ENCODE results near the gene PYGB. TPM values are rescaled to one million over a fixed set of nuclear protein-coding genes. Genes with fewer than 3 reads are reported as not detected.

Gene PYGB
- total RNA-seq, 1 experiment from 2014 or later = 188 TPM

GRCh38 chr20:25270829-25271251, 23.0 kb downstream of the PYGB start:
- H4K20me1 ChIP-seq (ENCODE audit: insufficient read depth, low read depth, low read length) = peaks cover 41% of the 10 kb centered on the region
- no peak overlapping the region for H3K27ac ChIP-seq (ENCODE audit: low read length)
- H3K79me2 ChIP-seq (ENCODE audit: low read length) = peaks cover 64% of the 10 kb centered on the region
- H3K4me3 ChIP-seq (ENCODE audit: low read length) = no peak overlapping the region
- H3K9me2 ChIP-seq (replicated peaks; ENCODE audit: insufficient read depth, low read length) = no peaks in the 10 kb centered on the region
- H2AFZ ChIP-seq (ENCODE audit: low read length) = no peak overlapping the region
- peaks cover 61% of the 10 kb centered on the region for H3K36me3 ChIP-seq (ENCODE audit: insufficient read depth, low read length)
- H3K4me2 ChIP-seq (ENCODE audit: low read depth, low read length, poor library complexity, severe bottlenecking) = no peak overlapping the region
- H3K4me1 ChIP-seq (ENCODE audit: low read length) = peaks cover 3% of the 10 kb centered on the region; the same call in 1 of the 2 replicates
- no peaks in the 10 kb centered on the region for H3K9me3 ChIP-seq (ENCODE audit: low read length)
- H3K9ac ChIP-seq (ENCODE audit: low read length) = no peak overlapping the region
- no peaks in the 10 kb centered on the region for H3K27me3 ChIP-seq (ENCODE audit: low read length)
- DNase-seq = no peak

- Histone ChIP-seq H3K79me2 (ENCODE audit: low read length) (peaks cover 56% of the 10 kb centered on the region), H3K4me2 (ENCODE audit: low read depth, low read length, poor library complexity, severe bottlenecking) (no peak overlapping the region), H3K27ac (ENCODE audit: low read length) (no peak overlapping the region), H3K9me2 (replicated peaks; ENCODE audit: insufficient read depth, low read length) (no peaks in the 10 kb centered on the region), H2AFZ (ENCODE audit: low read length) (no peak overlapping the region), H3K4me1 (ENCODE audit: low read length) (no peaks in the 10 kb centered on the region; the same call in 1 of the 2 replicates), H3K27me3 (ENCODE audit: low read length) (no peaks in the 10 kb centered on the region), H3K4me3 (ENCODE audit: low read length) (no peak overlapping the region), H3K9ac (ENCODE audit: low read length) (no peak overlapping the region), H3K9me3 (ENCODE audit: low read length) (no peaks in the 10 kb centered on the region), H4K20me1 (ENCODE audit: insufficient read depth, low read depth, low read length) (peaks cover 47% of the 10 kb centered on the region), H3K36me3 (ENCODE audit: insufficient read depth, low read length) (peaks cover 61% of the 10 kb centered on the region)
- DNase-seq = no peak
Observed at GRCh38 chr20:25271486-25272222, 23.8 kb downstream of the PYGB start.

GRCh38 chr20:25272223-25273000, 24.5 kb downstream of the PYGB start:
- Histone ChIP-seq H3K9me3 (ENCODE audit: low read length) (no peaks in the 10 kb centered on the region), H2AFZ (ENCODE audit: low read length) (no peak overlapping the region), H3K9me2 (replicated peaks; ENCODE audit: insufficient read depth, low read length) (no peaks in the 10 kb centered on the region), H3K4me2 (ENCODE audit: low read depth, low read length, poor library complexity, severe bottlenecking) (no peak overlapping the region), H3K4me3 (ENCODE audit: low read length) (no peak overlapping the region), H3K27ac (ENCODE audit: low read length) (no peak overlapping the region), H3K4me1 (ENCODE audit: low read length) (no peaks in the 10 kb centered on the region), H4K20me1 (ENCODE audit: insufficient read depth, low read depth, low read length) (peaks cover 53% of the 10 kb centered on the region), H3K27me3 (ENCODE audit: low read length) (no peaks in the 10 kb centered on the region), H3K79me2 (ENCODE audit: low read length) (peaks cover 48% of the 10 kb centered on the region), H3K9ac (ENCODE audit: low read length) (no peak overlapping the region), H3K36me3 (ENCODE audit: insufficient read depth, low read length) (peaks cover 58% of the 10 kb centered on the region)
- DNase-seq = no peak

GRCh38 chr20:25273046-25273445, 25.2 kb downstream of the PYGB start:
- Histone ChIP-seq H3K4me1 (ENCODE audit: low read length) (no peaks in the 10 kb centered on the region), H4K20me1 (ENCODE audit: insufficient read depth, low read depth, low read length) (peaks cover 57% of the 10 kb centered on the region), H3K9me3 (ENCODE audit: low read length) (no peaks in the 10 kb centered on the region), H3K9ac (ENCODE audit: low read length) (no peak overlapping the region), H3K4me3 (ENCODE audit: low read length) (no peak overlapping the region), H3K27me3 (ENCODE audit: low read length) (no peaks in the 10 kb centered on the region), H3K4me2 (ENCODE audit: low read depth, low read length, poor library complexity, severe bottlenecking) (no peak overlapping the region), H3K9me2 (replicated peaks; ENCODE audit: insufficient read depth, low read length) (no peaks in the 10 kb centered on the region), H3K79me2 (ENCODE audit: low read length) (peaks cover 44% of the 10 kb centered on the region), H3K27ac (ENCODE audit: low read length) (no peak overlapping the region), H2AFZ (ENCODE audit: low read length) (no peak overlapping the region), H3K36me3 (ENCODE audit: insufficient read depth, low read length) (peaks cover 63% of the 10 kb centered on the region)
- DNase-seq = no peak

GRCh38 chr20:25273541-25274358, 25.9 kb downstream of the PYGB start:
- peaks cover 58% of the 10 kb centered on the region for H4K20me1 ChIP-seq (ENCODE audit: insufficient read depth, low read depth, low read length)
- H3K27me3 ChIP-seq (ENCODE audit: low read length) = no peaks in the 10 kb centered on the region
- no peaks in the 10 kb centered on the region for H3K9me3 ChIP-seq (ENCODE audit: low read length)
- H3K4me2 ChIP-seq (ENCODE audit: low read depth, low read length, poor library complexity, severe bottlenecking) = no peak overlapping the region
- peaks cover 59% of the 10 kb centered on the region for H3K36me3 ChIP-seq (ENCODE audit: insufficient read depth, low read length)
- no peak overlapping the region for H3K4me3 ChIP-seq (ENCODE audit: low read length)
- no peak overlapping the region for H3K27ac ChIP-seq (ENCODE audit: low read length)
- H3K9ac ChIP-seq (ENCODE audit: low read length) = no peak overlapping the region
- peaks cover 38% of the 10 kb centered on the region for H3K79me2 ChIP-seq (ENCODE audit: low read length)
- H2AFZ ChIP-seq (ENCODE audit: low read length) = no peak overlapping the region
- H3K4me1 ChIP-seq (ENCODE audit: low read length) = no peaks in the 10 kb centered on the region
- no peaks in the 10 kb centered on the region for H3K9me2 ChIP-seq (replicated peaks; ENCODE audit: insufficient read depth, low read length)
- DNase-seq = no peak

- peaks cover 52% of the 10 kb centered on the region for H4K20me1 ChIP-seq (ENCODE audit: insufficient read depth, low read depth, low read length)
- DNase-seq = no peak
- no peaks in the 10 kb centered on the region for H3K9me2 ChIP-seq (replicated peaks; ENCODE audit: insufficient read depth, low read length)
- no peaks in the 10 kb centered on the region for H3K4me1 ChIP-seq (ENCODE audit: low read length)
- H3K36me3 ChIP-seq (ENCODE audit: insufficient read depth, low read length) = peaks cover 53% of the 10 kb centered on the region
- H3K4me2 ChIP-seq (ENCODE audit: low read depth, low read length, poor library complexity, severe bottlenecking) = no peak overlapping the region
- H2AFZ ChIP-seq (ENCODE audit: low read length) = no peak overlapping the region
- no peaks in the 10 kb centered on the region for H3K27me3 ChIP-seq (ENCODE audit: low read length)
- peaks cover 33% of the 10 kb centered on the region for H3K79me2 ChIP-seq (ENCODE audit: low read length)
- no peak overlapping the region for H3K4me3 ChIP-seq (ENCODE audit: low read length)
- no peak overlapping the region for H3K27ac ChIP-seq (ENCODE audit: low read length)
- no peak overlapping the region for H3K9ac ChIP-seq (ENCODE audit: low read length)
- no peaks in the 10 kb centered on the region for H3K9me3 ChIP-seq (ENCODE audit: low read length)
Observed at GRCh38 chr20:25274481-25274880, 26.6 kb downstream of the PYGB start.

GRCh38 chr20:25274891-25275812, 27.3 kb downstream of the PYGB start:
- Histone ChIP-seq H3K9me3 (ENCODE audit: low read length) (no peaks in the 10 kb centered on the region), H3K79me2 (ENCODE audit: low read length) (peaks cover 30% of the 10 kb centered on the region), H3K4me2 (ENCODE audit: low read depth, low read length, poor library complexity, severe bottlenecking) (no peak overlapping the region), H3K9me2 (replicated peaks; ENCODE audit: insufficient read depth, low read length) (no peaks in the 10 kb centered on the region), H3K4me3 (ENCODE audit: low read length) (no peak overlapping the region), H3K27ac (ENCODE audit: low read length) (no peak overlapping the region), H3K36me3 (ENCODE audit: insufficient read depth, low read length) (peaks cover 50% of the 10 kb centered on the region), H4K20me1 (ENCODE audit: insufficient read depth, low read depth, low read length) (peaks cover 48% of the 10 kb centered on the region; the same call in 1 of the 2 replicates), H3K9ac (ENCODE audit: low read length) (no peak overlapping the region), H3K4me1 (ENCODE audit: low read length) (peaks cover 5% of the 10 kb centered on the region), H2AFZ (ENCODE audit: low read length) (no peak overlapping the region), H3K27me3 (ENCODE audit: low read length) (no peaks in the 10 kb centered on the region)
- DNase-seq = no peak
